Subcutaneous abdominal adipose tissue (tissue), 5 donors: ENCODE results near the gene ZNF784.

ENCODE experiments used
- H3K27ac ChIP-seq: one replicate; pipeline ENCODE4 v1.7.0; 2013; ENCODE audit warnings: low read depth, mild to moderate bottlenecking, inconsistent platforms, low read length, moderate library complexity
- H3K27me3 ChIP-seq, 5 donors: one replicate each; pipeline ENCODE4 v1.7.0; 2013; ENCODE audit warnings: low read length in 5 of 5, inconsistent platforms in 1 of 5; ENCODE audit not compliant: control insufficient read depth in 5 of 5, insufficient read depth in 4 of 5
- H3K36me3 ChIP-seq, 5 donors: one replicate each; pipeline ENCODE4 v1.7.0; 2013; ENCODE audit warnings: low read length in 5 of 5; ENCODE audit not compliant: control insufficient read depth in 5 of 5, insufficient read depth in 5 of 5
- H3K4me1 ChIP-seq, 5 donors: one replicate each; pipeline ENCODE4 v1.7.0; 2013; ENCODE audit warnings: low read length in 5 of 5, mild to moderate bottlenecking in 3 of 5, moderate library complexity in 1 of 5; ENCODE audit not compliant: control insufficient read depth in 5 of 5, insufficient read depth in 5 of 5
- H3K4me3 ChIP-seq, 5 donors: one replicate each; pipeline ENCODE4 v1.7.0; 2013; ENCODE audit warnings: low read length in 5 of 5, low read depth in 1 of 5
- H3K9ac ChIP-seq, 5 donors: one replicate each; pipeline ENCODE4 v1.7.0; 2013; ENCODE audit warnings: low read length in 5 of 5, mild to moderate bottlenecking in 4 of 5, moderate library complexity in 3 of 5
- H3K9me3 ChIP-seq, 5 donors: one replicate each; pipeline ENCODE4 v1.7.0; 2013; ENCODE audit warnings: low read length in 5 of 5; ENCODE audit not compliant: control insufficient read depth in 5 of 5
- donor health status: healthy.
- donor health status: healthy.
- donor health status: healthy.
- donor health status: healthy.
- donor health status: healthy.

ZNF784 gene

GRCh38 chr19:55650602-55651230 lies 26.4 kb upstream of the ZNF784 start:
- Histone ChIP-seq H3K9ac (no peak overlapping the region), H3K4me3 (no peak overlapping the region), H3K27ac (no peak overlapping the region), H3K9me3 (no peaks in the 10 kb centered on the region), H3K27me3 (no peaks in the 10 kb centered on the region), H3K4me1 (peaks cover 14 to 37% (median 30%) of the 10 kb centered on the region in 5 donors), H3K36me3 (peaks cover 0 to 7% (median 3%) of the 10 kb centered on the region in 5 donors)

- Histone ChIP-seq H3K4me3 (no peak overlapping the region), H3K4me1 (peaks cover 14 to 32% (median 28%) of the 10 kb centered on the region in 5 donors), H3K27ac (no peak overlapping the region), H3K36me3 (peaks cover 0 to 13% (median 6%) of the 10 kb centered on the region in 5 donors), H3K9ac (no peak overlapping the region), H3K9me3 (no peaks in the 10 kb centered on the region), H3K27me3 (no peaks in the 10 kb centered on the region)
Observed at GRCh38 chr19:55650126-55650557, 25.8 kb upstream of the ZNF784 start.

GRCh38 chr19:55649268-55650125 lies 25.1 kb upstream of the ZNF784 start:
- Histone ChIP-seq H3K27ac (no peak overlapping the region), H3K4me1 (peaks cover 14 to 38% (median 34%) of the 10 kb centered on the region in 5 donors), H3K36me3 (peaks cover 0 to 19% (median 13%) of the 10 kb centered on the region in 5 donors), H3K27me3 (no peaks in the 10 kb centered on the region), H3K9ac (peak overlapping the region in 3 of 5 donors; percentile 72 to 89 (median 80)), H3K4me3 (peak overlapping the region in 4 of 5 donors; percentile 72 to 84 (median 76)), H3K9me3 (no peaks in the 10 kb centered on the region)

GRCh38 chr19:55648585-55649267 lies 24.4 kb upstream of the ZNF784 start:
- Histone ChIP-seq H3K4me1 (peaks cover 12 to 46% (median 42%) of the 10 kb centered on the region in 5 donors), H3K9me3 (no peaks in the 10 kb centered on the region), H3K27ac (peak overlapping the region; percentile 46), H3K36me3 (peaks cover 0 to 20% (median 15%) of the 10 kb centered on the region in 5 donors), H3K4me3 (peak overlapping the region; percentile 72 to 84 (median 76)), H3K9ac (peak overlapping the region in 4 of 5 donors; percentile 72 to 91 (median 84)), H3K27me3 (no peaks in the 10 kb centered on the region)

DNA sequence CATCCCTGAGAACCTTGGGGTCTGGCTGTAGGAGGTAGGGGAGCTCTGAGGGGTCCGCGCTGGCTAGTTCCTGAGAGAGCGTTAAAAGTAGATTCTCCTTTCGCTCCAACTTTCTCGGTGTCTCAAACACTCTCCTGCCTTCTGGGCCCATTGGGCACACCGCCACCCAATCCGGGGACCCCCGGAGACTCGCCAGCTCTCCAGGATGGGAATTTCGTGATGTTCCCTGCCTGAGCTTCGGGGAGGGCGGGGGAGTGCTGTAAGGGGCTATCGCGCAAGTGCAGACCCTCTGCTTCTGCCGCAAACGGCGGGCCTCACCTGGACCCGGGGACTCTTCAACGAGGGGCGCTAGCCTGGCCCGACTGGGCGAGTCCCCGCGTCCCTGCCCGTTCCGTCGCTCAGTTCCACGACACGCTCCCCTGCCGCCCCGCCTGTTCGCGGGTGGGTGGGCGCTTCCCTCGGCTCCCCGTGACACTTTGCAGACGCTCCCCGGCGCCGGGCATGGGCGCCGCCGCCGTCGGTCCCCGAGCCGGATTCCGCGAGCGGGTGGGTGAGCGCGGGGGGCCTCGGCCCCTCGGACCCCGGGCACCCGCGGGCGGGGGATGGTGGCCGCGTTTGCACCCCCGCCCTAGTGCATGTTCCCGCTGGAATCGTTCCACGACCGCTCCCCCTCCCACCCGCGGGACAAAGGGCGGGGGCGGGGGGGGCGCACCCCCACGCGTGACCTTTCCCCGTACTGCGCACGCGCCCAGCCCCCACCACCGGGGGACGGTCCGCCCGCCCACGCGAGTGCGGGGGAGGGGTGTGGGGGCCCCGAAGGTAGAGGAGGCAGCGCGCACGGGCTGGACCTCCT lies 23.6 kb upstream of the ZNF784 start, which contains the start of gene CCDC106:
CCDC106 (plus strand) TSS at position 481 of the 853 bp plus-strand sequence. CDS start 835 bp downstream, outside the sequence.
- no peaks in the 10 kb centered on the region for H3K27me3 ChIP-seq
- H3K4me3 ChIP-seq, result peak within 1 kb of the TSS; percentile 72 to 84 (median 76)
- H3K4me1 ChIP-seq, result peaks cover 13 to 46% (median 44%) of the 10 kb centered on the region in 5 donors
- peaks cover 0 to 20% (median 15%) of the 10 kb centered on the region in 5 donors for H3K36me3 ChIP-seq
- H3K27ac ChIP-seq, result peak within 1 kb of the TSS; percentile 46
- no peaks in the 10 kb centered on the region for H3K9me3 ChIP-seq
- peak within 1 kb of the TSS; percentile 48 to 91 (median 80) for H3K9ac ChIP-seq

DNA sequence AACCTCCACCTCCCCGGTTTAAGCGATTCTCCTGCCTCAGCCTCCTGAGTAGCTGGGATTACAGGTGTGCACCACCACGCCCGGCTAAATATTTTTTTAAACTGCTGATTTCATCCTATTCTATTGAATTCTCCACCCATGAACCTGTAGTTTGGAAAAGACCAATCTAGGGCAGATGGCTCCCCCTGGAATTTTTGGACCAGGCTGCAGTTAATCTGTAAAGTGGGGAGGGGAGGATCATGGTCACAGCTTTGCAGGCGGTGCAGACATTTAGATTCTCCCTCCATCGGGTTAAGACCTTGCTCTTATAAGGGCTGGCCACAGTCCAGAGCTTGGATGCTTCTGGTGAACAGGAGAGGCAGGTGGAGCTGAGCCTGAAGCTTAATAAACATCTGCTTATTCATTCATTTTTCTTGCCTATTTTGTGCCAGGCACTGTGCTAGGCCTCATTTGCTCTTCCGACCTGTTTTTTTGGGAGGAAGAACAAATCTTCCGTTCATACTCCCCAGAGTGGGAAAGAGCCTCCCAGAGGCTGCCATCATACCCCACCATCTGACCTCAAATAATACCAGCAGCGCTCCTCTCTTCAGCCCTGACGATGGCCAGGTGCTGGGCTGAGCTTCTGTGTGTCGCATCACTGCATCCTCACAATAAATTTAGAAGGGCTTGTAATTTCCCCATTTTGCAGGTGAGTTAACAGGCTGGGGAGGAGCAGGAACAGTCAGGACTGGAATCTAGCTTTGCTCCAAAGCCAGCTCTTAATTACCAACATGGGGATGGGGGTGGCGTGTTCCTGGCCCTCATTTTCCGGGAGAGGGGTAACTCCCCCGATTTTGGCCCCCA lies 22.7 kb upstream of the ZNF784 start:
- peak overlapping the region; percentile 48 to 91 (median 80) for H3K9ac ChIP-seq
- peaks cover 14 to 55% (median 52%) of the 10 kb centered on the region in 5 donors for H3K4me1 ChIP-seq
- no peaks in the 10 kb centered on the region for H3K9me3 ChIP-seq
- H3K36me3 ChIP-seq, result peaks cover 0 to 17% (median 15%) of the 10 kb centered on the region in 5 donors
- H3K27ac ChIP-seq, result peak overlapping the region; percentile 46
- H3K4me3 ChIP-seq, result peak overlapping the region; percentile 64 to 84 (median 76)
- H3K27me3 ChIP-seq, result no peaks in the 10 kb centered on the region

DNA sequence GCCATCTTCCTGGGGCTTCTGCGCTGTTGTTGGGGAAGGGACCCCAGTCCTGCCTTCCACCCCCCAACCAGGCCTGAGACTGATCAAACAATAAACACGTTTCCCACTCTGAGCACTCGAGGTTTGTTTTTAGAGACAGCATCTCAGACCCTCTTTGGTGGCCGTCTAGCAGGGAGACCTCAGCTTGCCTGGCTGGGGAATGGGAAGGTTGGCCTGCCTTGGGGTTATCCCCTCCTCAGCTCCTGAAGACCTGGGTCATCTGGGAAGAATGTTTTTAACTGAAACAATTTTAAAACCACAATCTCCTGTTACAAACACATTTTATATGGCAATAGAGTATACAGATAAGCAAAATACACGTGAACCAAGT lies 21.1 kb upstream of the ZNF784 start:
- Histone ChIP-seq H3K4me1 (peaks cover 14 to 65% (median 62%) of the 10 kb centered on the region in 5 donors), H3K4me3 (no peak overlapping the region)

GRCh38 chr19:55644842-55645511 lies 20.6 kb upstream of the ZNF784 start:
- Histone ChIP-seq H3K9ac (peak overlapping the region in 1 of 5 donors; percentile 93), H3K4me1 (peaks cover 14 to 71% (median 67%) of the 10 kb centered on the region in 5 donors), H3K4me3 (peak overlapping the region in 3 of 5 donors; percentile 75 to 86 (median 81)), H3K9me3 (no peaks in the 10 kb centered on the region), H3K27ac (no peak overlapping the region), H3K27me3 (no peaks in the 10 kb centered on the region), H3K36me3 (peaks cover 0 to 14% (median 11%) of the 10 kb centered on the region in 5 donors)

More for the DNA sequence above, 21.1 kb upstream of the ZNF784 start:
- Histone ChIP-seq H3K9ac (no peak overlapping the region), H3K27ac (no peak overlapping the region), H3K9me3 (no peaks in the 10 kb centered on the region), H3K27me3 (no peaks in the 10 kb centered on the region), H3K36me3 (peaks cover 0 to 14% (median 12%) of the 10 kb centered on the region in 5 donors)
